ENCODE results near the gene KCP.
"Not testable (repeated sequence)": the region's sequence is repeated elsewhere in the genome, so short reads cannot be mapped to it uniquely, and the experiment has no call there.

Gene KCP

GRCh38 chr7:128910569-128910945 is at the start of gene KCP:
TSS of gene KCP (minus strand) at chr7:128910709. CDS start at chr7:128910676, 33 bp downstream.
- no peak for DNase-seq (ENCODE audit: low spot score)

GRCh38 chr7:128959296-128959695 is 48.8 kb upstream of the KCP start:
- no peak for DNase-seq (ENCODE audit: low spot score)

- no peak for DNase-seq (ENCODE audit: low spot score)
Measured at GRCh38 chr7:128955981-128956380, 45.5 kb upstream of the KCP start.

GRCh38 chr7:128954830-128955802 is 44.6 kb upstream of the KCP start:
- no peak for DNase-seq (ENCODE audit: low spot score)

GRCh38 chr7:128954150-128954549 is 43.6 kb upstream of the KCP start:
- DNase-seq (ENCODE audit: low spot score): no peak

GRCh38 chr7:128951296-128951695 is 40.8 kb upstream of the KCP start:
- no peak for DNase-seq (ENCODE audit: low spot score)

- DNase-seq (ENCODE audit: low spot score): no peak
Measured at GRCh38 chr7:128948976-128949760, 38.7 kb upstream of the KCP start.

- no peak for DNase-seq (ENCODE audit: low spot score)
Measured at GRCh38 chr7:128948312-128948973, 37.9 kb upstream of the KCP start.

- DNase-seq (ENCODE audit: low spot score): no peak
Measured at GRCh38 chr7:128947854-128948253, 37.3 kb upstream of the KCP start.

- DNase-seq (ENCODE audit: low spot score): no peak
Measured at GRCh38 chr7:128946936-128947830, 36.7 kb upstream of the KCP start.

- DNase-seq (ENCODE audit: low spot score): no peak
Measured at GRCh38 chr7:128945668-128946366, 35.3 kb upstream of the KCP start.

GRCh38 chr7:128944487-128945236 is 34.2 kb upstream of the KCP start:
- DNase-seq (ENCODE audit: low spot score): no peak

- not testable (repeated sequence) for DNase-seq (ENCODE audit: low spot score)
Measured at GRCh38 chr7:128943251-128943650, 32.7 kb upstream of the KCP start.

GRCh38 chr7:128941946-128942526 is 31.5 kb upstream of the KCP start:
- DNase-seq (ENCODE audit: low spot score): no peak

- DNase-seq (ENCODE audit: low spot score): no peak
Measured at GRCh38 chr7:128941323-128941890, 30.9 kb upstream of the KCP start.

GRCh38 chr7:128940494-128941322 is 30.2 kb upstream of the KCP start:
- DNase-seq (ENCODE audit: low spot score): no peak

GRCh38 chr7:128939861-128940410 is 29.4 kb upstream of the KCP start:
- DNase-seq (ENCODE audit: low spot score): no peak

Measured in HuH-7.5 (cell line).